Suprapubic skin (tissue), 4 donors: ENCODE measurements around the gene EXOC6.

Experiments
- CTCF ChIP-seq, 2 donors: fragments of 200-600 bp in 1 of 2; fragments of 450-650 bp in 1 of 2; sonication (generic) in 1 of 2; IDR thresholded peaks; one replicate each; pipeline ENCODE4 v1.5.1; 2016 to 2019; ENCODE audit warnings: antibody characterized with exemption in 2 of 2, mild to moderate bottlenecking in 1 of 2, moderate library complexity in 1 of 2
- EP300 ChIP-seq: sonication (generic); formaldehyde crosslinking; IDR thresholded peaks from one replicate; pipeline ENCODE4 v1.6.1; 2017; ENCODE audit warnings: antibody characterized with exemption
- POLR2A ChIP-seq, 2 donors: fragments of 450-650 bp; IDR thresholded peaks; one replicate each; pipeline ENCODE4 v1.6.1; 2017; ENCODE audit warnings: antibody characterized with exemption in 2 of 2, mild to moderate bottlenecking in 2 of 2, moderate library complexity in 2 of 2
- POLR2AphosphoS5 ChIP-seq, 3 donors: sonication (generic); formaldehyde crosslinking; IDR thresholded peaks; one replicate each; pipeline ENCODE4 v1.6.1; 2017; ENCODE audit warnings: antibody characterized with exemption in 3 of 3

- TF ChIP-seq CTCF (IDR thresholded peaks at IDR 0.05) (no peak), POLR2AphosphoS5 (IDR thresholded peaks at IDR 0.05) (no peak), POLR2A (IDR thresholded peaks at IDR 0.05) (no peak), EP300 (no peak)
Measured at GRCh38 chr10:92851003-92851402, 2.7 kb downstream of the EXOC6 start.
